Erythroblast (primary cell): ENCODE results near the gene MUC7.
"Not testable (repeated sequence)": the region's sequence is repeated elsewhere in the genome, so short reads cannot be mapped to it uniquely, and the experiment has no call there.

Source experiments
- DNase-seq, 2 experiments: peaks; one replicate each; lab custom pipeline; 2025; lab: John Stamatoyannopoulos, UW
- GATA1 ChIP-seq: IDR thresholded peaks from 2 replicates; pipeline ENCODE4 v1.6.1; 2011; ENCODE audit warnings: low read depth, mild to moderate bottlenecking, control low read depth, low read length, moderate library complexity
- POLR2A ChIP-seq: IDR thresholded peaks from 2 replicates; pipeline ENCODE4 v1.6.1; 2011; ENCODE audit warnings: mild to moderate bottlenecking, low read length

The MUC7 gene

DNA sequence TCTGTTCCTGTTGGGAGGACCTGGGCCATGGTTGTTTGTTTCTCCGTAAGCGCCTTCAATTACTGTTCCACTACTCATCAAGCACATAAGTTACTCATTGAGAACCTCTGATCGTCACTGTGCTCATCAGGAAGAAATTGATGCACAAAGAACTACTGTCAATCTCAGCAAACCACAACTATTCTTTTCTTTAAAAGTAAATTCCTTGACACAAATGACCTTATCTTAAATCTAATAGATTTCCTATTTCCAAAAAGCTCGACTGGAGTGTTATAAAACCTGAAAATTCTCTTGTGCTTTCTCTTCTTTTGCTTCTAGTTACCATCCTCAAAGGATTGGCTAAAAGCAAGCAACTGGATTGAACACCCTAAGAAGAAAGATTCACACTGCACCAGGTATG is at the start of gene MUC7:
Gene MUC7, plus strand, starts transcription at position 301 of the 400 bp plus-strand sequence. CDS start 1,825 bp downstream, outside the sequence.
- no peak for DNase-seq
- TF ChIP-seq GATA1 (no peak), POLR2A (no peak)

DNA sequence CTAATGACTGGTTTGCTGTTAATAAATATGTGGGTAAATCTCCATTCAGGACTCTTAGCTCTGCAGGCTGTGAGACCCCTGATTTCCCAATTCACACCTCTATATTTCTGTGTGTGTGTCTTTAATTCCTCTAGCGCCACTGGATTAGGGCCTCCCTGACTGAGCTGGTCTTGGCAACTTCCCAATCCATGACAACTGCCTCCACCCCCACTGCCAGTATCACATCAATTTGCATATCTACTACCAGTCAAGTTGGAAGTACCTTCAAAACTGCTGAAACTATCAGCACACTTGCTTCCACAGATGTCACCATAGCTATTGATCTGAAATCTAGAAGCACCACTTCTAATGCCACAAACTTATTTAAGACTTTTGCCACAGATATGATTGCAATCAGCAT is 46.7 kb upstream of the MUC7 start:
- TF ChIP-seq POLR2A: no peak
- no peak for TF ChIP-seq GATA1
- DNase-seq: peak in 1 of 2 experiments; percentile 1

DNA sequence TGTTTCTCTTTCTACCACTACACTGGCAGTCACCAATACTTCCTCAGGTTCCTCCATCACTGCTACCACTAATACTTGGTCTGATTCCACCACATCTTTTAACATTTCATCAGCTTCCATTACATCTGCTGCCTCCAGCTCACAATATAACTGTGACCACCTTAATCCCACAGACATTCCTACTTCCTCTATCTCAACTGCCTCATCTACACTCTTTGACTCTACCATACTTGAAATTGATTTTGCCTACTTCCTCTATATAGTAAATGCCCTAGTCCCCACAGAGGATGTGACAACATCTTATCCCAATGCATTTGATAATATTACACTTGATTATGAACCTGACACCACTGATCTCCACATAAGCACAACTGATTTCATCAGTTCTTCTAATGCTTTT is 45.2 kb upstream of the MUC7 start:
- TF ChIP-seq POLR2A (no peak), GATA1 (no peak)
- DNase-seq: no peak

DNA sequence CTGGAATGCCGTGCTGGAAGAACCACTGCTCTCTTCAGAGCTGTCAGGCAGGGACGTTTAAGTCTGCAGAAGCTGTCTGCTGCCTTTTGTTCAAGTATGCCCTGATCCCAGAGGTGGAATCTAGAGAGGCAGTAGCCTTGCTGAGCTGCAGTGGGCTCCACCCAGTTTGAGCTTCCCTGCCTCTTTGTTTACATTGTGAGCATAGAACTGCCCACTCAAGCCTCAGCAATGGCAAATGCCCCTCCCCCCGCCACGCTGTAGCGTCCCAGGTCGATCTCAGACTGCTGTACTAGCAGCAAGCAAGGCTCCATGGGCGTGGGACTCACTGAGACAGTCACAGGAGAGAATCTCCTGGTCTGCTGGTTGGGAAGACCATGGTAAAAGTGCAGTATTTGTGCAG is 34.8 kb upstream of the MUC7 start:
- no peak for DNase-seq
- TF ChIP-seq POLR2A (no peak), GATA1 (no peak)

DNA sequence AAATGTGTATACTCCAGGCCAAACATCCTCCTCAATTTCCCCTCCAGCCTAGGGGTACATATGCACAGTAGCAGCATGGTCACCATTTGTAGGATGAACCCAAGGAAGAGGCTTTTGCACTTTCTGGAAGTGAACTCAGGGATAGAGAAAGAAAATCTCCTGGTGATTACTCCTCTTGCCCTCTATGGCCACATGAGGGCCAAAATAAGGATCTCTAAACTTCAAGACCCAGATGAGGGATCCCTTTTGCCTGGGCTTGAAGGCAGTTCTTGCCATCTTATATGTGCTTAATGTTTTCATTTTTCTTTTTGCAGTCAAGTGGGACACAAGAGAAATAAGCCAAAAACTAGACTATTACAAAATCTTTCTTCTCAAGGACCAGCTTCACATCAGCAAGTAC is 29.5 kb upstream of the MUC7 start:
- no peak for DNase-seq
- TF ChIP-seq GATA1: no peak
- TF ChIP-seq POLR2A: no peak

DNA sequence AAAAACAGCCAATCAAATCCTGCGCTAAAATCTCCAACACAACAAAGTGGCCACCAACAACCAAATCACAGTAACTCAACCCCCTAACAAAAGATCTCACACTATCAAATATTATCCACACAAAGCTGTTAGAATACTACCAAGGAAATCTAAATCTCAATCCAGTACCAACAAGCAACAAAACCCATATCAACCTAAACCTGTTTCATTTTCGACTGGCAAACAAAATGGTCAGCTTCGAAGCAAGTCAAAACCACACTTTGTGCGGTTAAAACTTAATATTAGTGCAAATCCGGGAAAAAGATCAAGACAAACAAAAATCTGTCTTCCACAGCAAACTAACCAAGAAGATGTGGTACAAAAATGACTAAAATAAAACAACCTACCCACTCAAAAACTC is 28.7 kb upstream of the MUC7 start:
- no peak for DNase-seq
- TF ChIP-seq POLR2A: no peak
- no peak for TF ChIP-seq GATA1

DNA sequence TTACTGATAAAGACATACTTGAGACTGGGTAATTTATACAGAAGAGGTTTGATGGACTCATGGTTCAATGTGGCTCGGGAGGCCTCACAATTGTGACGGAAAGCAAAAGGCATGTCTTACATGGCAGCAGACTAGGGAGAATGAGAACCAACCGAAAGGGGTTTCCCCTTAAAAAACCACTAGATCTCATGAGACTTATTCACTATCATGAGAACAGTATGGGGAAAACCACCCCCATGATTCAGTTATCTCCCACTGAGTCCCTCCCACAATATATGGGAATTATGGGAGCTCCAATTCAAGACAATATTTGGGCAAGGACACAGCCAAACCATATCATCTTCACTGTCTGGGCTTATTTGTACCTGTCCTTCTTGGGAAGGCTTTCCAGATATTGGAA is 22.8 kb upstream of the MUC7 start:
- no peak for DNase-seq
- TF ChIP-seq POLR2A (no peak), GATA1 (no peak)

DNA sequence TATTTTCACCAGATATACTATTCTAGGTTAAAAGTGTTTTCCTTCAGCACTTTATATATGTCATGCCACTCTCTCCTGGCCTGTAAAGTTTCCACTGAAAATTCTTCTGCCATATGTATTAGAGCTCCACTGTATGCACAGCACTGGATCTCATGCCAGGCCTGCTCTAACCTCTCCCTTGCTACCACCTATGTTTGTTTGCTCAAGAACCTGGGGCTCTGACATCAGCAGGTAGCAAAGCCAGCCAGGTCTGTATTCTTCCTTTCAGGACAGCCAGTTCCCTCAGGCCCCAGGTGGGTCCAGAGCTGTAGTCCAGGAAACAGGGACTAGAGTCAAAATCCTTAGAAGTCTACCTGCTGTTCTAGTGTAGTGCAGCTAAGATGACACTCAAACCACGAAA is 19.1 kb upstream of the MUC7 start:
- TF ChIP-seq GATA1 (no peak), POLR2A (no peak)
- no peak for DNase-seq

DNA sequence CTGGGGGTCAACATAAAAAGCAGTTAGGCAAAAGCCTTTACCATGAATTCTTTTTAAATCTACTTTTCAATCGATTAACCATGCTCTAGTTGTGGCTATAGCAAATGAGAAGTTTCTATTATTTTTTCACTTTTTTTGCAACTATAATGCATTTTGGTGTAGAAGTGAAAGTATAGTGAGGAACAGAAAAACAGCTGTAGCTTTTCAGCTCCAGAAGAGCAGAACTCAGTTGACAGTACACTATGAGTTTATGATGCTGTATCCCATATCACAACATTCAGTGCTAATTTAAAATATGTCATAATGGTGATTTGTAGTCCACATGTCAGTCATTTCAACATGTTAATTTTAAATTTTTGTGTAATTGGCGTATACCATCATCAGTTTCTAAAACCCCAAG is 8.7 kb upstream of the MUC7 start:
- no peak for DNase-seq
- no peak for TF ChIP-seq POLR2A
- no peak for TF ChIP-seq GATA1

DNA sequence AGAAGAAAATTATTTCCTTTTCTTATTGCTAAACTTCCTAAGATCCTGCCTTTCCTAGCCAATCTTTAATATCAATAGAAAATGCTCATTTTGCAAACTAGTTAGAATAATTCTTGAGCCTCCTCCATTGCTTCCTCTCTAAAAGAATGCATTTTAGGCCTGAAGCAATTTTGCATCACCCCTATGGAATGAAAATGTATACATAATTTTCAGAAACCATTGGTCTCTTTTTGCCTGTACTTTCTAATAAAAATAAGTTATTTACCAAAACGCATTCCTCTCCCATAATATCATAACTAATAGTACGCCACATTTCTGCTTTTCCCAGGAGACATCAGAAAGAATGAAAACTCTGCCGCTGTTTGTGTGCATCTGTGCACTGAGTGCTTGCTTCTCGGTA is 1.7 kb downstream of the MUC7 start:
- no peak for TF ChIP-seq POLR2A
- no peak for TF ChIP-seq GATA1

DNA sequence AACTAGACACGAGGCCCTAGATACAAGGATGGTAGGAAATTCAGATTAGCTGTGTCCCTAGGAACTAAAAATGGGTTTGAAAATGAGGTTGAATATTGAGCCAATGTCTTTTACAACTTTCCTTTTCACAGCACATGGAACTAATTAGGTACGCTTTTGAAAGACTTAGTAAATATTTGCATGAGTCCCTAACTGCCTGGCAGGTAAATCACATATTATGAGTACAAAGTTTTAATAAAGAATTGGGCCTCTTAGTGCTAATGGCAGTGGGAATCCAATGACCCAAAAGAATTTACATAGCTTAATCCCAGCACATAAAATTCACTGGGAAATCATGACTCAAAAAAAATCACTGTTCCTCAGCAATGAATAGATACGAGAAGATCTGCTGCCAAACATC is 16.8 kb downstream of the MUC7 start:
- DNase-seq: no peak
- TF ChIP-seq POLR2A (no peak), GATA1 (no peak)

More for the DNA sequence above, 1.7 kb downstream of the MUC7 start:
- DNase-seq: no peak

DNA sequence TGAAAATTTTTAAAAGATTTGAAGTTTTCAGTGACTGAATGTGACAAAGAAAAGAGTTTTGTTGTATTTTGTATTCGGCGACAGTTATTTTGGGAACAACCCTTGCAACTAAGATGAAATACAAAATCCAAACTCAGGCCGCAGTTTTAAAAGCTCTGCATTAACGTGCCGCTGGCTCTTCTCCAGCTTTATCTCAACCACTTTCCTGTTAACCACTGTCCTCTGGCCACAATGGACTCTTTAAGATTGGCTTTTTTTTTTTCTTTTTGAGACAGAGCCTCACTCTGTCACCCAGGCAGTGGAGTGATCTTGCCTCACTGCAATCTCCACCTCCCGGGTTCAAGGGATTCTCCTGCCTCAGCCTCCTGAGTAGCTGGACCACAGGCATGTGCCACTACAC is 24.2 kb downstream of the MUC7 start:
- TF ChIP-seq GATA1 (no peak), POLR2A (no peak)
- no peak for DNase-seq

DNA sequence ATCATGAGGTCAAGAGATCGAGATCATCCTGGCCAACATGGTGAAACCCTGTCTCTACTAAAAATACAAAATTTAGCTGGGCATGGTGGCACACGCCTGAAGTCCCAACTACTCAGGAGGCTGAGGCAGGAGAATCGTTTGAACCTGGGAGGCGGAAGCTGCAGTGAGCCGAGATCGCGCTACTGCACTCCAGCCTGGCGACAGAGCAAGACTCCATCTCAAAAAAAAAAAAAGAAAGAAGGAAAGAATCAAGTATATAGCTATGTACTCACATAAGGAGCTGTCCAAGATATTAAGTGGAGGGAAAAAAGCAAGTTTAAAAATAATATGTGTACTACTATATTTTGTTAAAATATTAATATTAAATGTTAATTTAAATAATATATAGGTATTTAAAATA is 29.8 kb downstream of the MUC7 start:
- DNase-seq: not testable (repeated sequence)

DNA sequence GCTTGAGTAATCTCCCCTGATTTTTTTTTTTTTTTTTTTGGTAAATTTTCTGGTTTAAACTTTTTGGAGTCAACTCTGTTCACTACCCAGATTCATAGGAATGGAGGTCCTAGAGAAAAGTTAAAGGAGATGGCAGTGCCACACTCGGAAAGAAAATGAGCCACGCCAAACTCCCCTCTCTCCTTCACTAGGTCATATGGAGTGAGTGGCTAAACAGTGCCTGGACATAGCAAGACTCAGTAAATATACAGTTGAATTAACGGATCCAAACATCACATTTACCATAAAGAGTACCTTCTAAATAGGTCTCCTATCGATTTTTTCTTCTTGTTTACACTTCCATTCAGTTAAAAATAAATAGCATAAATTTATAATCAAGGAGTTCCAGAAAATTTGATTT is 32.7 kb downstream of the MUC7 start:
- no peak for DNase-seq
- TF ChIP-seq POLR2A (no peak), GATA1 (no peak)

DNA sequence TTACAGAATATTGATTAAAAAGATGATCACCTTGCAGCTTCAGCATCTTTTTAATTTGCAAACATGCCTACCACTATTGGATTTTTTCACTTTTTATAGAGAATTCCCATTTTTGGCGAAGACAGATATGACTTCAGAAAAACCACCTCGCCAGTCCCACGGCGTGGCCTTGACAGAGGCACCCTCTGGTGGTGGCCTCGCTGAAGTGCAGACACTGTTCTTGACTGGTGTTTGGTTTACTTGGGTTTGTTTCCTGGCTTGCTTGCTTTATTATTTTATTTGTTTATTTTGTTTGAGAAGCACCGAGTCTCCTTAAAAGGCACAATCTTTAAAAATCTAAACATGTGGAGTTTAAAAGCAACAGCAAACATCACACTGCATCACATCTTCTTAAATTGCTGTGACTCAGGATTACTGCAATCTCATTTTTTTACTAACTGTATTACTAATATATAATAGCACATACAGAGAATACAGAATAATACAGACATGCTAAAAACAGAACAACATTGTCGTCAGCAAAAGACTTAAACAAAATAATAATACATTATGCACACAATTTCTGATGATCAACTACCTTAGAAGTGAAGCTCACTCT is 33.3 kb downstream of the MUC7 start:
- TF ChIP-seq GATA1 (no peak), POLR2A (no peak)
- peak; percentile 42 to 65 for DNase-seq
